Neural cell (in vitro differentiated cells): ENCODE data around the gene NME8.

ENCODE experiments used
- CTCF ChIP-seq: fragments of 450-650 bp; IDR thresholded peaks from 2 replicates; pipeline ENCODE4 v1.5.1; 2014; ENCODE audit warnings: antibody characterized with exemption, mild to moderate bottlenecking, moderate library complexity; ENCODE audit not compliant: poor library complexity, severe bottlenecking
- EP300 ChIP-seq: fragments of 450-650 bp; conservative IDR thresholded peaks from 2 replicates; pipeline ENCODE4 v1.6.1; 2014; ENCODE audit warnings: antibody characterized with exemption, mild to moderate bottlenecking, moderate library complexity; ENCODE audit not compliant: poor library complexity, severe bottlenecking
- EZH2 ChIP-seq: fragments of 200-600, 300-800 bp; shearing (Covaris generic), sonication (generic); IDR thresholded peaks from 2 replicates; pipeline ENCODE4 v1.6.1; 2014; ENCODE audit warnings: antibody characterized with exemption, low read length, borderline replicate concordance, mild to moderate bottlenecking; ENCODE audit not compliant: insufficient read depth, poor library complexity, severe bottlenecking
- MXI1 ChIP-seq: fragments of 450-650 bp; conservative IDR thresholded peaks from 2 replicates; pipeline ENCODE4 v1.6.1; 2014; ENCODE audit warnings: antibody characterized with exemption, mild to moderate bottlenecking; ENCODE audit not compliant: poor library complexity, severe bottlenecking
- RAD21 ChIP-seq: fragments of 450-650 bp; conservative IDR thresholded peaks from 2 replicates; pipeline ENCODE4 v1.6.1; 2014; ENCODE audit warnings: antibody characterized with exemption, mild to moderate bottlenecking, moderate library complexity
- REST ChIP-seq: IDR thresholded peaks from 2 replicates; pipeline ENCODE4 v1.6.1; 2012; ENCODE audit warnings: borderline replicate concordance
- SMC3 ChIP-seq: fragments of 450-650 bp; conservative IDR thresholded peaks from 2 replicates; pipeline ENCODE4 v1.6.1; 2014; ENCODE audit warnings: antibody characterized with exemption, mild to moderate bottlenecking, moderate library complexity; ENCODE audit not compliant: poor library complexity
- TAF1 ChIP-seq: IDR thresholded peaks from 2 replicates; pipeline ENCODE4 v1.6.1; 2012; ENCODE audit warnings: low read depth

- TF ChIP-seq EP300: no peak
- no peak for TF ChIP-seq CTCF
- TF ChIP-seq REST: no peak
- TF ChIP-seq RAD21: no peak
- TF ChIP-seq TAF1: no peak
- TF ChIP-seq EZH2: no peak
- no peak for TF ChIP-seq SMC3
- TF ChIP-seq MXI1: no peak
These were observed 80.5 kb downstream of the NME8 start for GRCh38 chr7:37928878-37929277.
